Tibial nerve (tissue), 3 donors: ENCODE measurements around the gene TNIK.

Experiments used
- POLR2A ChIP-seq, 2 donors: fragments of 450-650 bp; IDR thresholded peaks; one replicate each; pipeline ENCODE4 v1.6.1; 2017; ENCODE audit warnings: antibody characterized with exemption in 2 of 2, mild to moderate bottlenecking in 2 of 2, moderate library complexity in 2 of 2
- TF ChIP-seq, protein P1 (sequence below), 5 experiments: fragments of 200-600 bp in 3 of 5; fragments of 450-650 bp in 2 of 5; sonication (generic) in 3 of 5; IDR thresholded peaks; one replicate each; pipeline ENCODE4 v1.5.1; 2016 to 2019; ENCODE audit warnings: antibody characterized with exemption in 5 of 5, mild to moderate bottlenecking in 3 of 5, moderate library complexity in 2 of 5

DNA sequence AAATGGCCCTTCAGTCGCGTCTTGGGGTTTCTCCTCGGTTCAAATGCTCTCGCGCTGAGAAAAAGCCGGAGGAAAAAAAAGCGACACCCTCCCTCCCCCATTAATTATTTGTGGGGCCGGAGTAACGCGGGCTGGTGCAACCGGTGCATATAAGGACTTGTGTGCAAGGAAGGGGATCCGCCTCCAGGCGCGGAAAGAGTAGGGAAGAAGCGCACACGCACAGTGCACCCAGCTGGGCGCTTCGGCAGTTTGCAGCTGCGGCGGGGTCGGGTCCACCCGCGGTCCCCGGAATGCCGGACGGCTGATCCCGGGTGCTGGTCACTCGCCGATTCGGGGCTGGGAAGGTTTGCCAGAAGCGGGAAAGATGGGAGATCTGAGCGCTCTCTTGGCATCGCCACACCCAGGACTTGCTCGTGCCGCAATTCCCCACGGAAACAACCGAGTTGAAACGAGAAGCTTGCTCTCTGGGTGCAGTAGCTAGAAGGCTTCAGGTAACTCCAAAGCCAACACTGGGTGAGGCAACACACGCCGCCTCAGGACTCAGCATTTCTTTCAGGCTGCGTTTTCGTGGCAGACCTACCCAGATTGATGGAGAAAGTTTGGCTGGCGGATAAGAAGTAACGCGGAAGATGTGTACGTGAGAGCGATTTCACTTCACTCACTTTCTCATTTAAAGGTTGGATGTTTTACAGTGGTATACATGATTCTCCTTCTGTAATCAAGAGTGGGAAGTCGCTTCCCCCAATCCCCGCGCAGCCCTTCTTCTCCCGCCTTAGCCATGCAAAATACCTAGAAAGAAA is 720 bp upstream of the TNIK start:
- TF ChIP-seq POLR2A (IDR thresholded peaks at IDR 0.05): no peak
- TF ChIP-seq, protein P1, sequence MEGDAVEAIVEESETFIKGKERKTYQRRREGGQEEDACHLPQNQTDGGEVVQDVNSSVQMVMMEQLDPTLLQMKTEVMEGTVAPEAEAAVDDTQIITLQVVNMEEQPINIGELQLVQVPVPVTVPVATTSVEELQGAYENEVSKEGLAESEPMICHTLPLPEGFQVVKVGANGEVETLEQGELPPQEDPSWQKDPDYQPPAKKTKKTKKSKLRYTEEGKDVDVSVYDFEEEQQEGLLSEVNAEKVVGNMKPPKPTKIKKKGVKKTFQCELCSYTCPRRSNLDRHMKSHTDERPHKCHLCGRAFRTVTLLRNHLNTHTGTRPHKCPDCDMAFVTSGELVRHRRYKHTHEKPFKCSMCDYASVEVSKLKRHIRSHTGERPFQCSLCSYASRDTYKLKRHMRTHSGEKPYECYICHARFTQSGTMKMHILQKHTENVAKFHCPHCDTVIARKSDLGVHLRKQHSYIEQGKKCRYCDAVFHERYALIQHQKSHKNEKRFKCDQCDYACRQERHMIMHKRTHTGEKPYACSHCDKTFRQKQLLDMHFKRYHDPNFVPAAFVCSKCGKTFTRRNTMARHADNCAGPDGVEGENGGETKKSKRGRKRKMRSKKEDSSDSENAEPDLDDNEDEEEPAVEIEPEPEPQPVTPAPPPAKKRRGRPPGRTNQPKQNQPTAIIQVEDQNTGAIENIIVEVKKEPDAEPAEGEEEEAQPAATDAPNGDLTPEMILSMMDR (IDR thresholded peaks at IDR 0.05): peak in 1 of 5 experiments; percentile 20
